ENCODE results near the gene PITX2. TPM values are rescaled to one million over a fixed set of nuclear protein-coding genes. Genes with fewer than 3 reads are reported as not detected.

PITX2 gene
- polyA plus RNA-seq, 1 of the 3 experiments (the other 2 are of a cell fraction) = not detected

DNA sequence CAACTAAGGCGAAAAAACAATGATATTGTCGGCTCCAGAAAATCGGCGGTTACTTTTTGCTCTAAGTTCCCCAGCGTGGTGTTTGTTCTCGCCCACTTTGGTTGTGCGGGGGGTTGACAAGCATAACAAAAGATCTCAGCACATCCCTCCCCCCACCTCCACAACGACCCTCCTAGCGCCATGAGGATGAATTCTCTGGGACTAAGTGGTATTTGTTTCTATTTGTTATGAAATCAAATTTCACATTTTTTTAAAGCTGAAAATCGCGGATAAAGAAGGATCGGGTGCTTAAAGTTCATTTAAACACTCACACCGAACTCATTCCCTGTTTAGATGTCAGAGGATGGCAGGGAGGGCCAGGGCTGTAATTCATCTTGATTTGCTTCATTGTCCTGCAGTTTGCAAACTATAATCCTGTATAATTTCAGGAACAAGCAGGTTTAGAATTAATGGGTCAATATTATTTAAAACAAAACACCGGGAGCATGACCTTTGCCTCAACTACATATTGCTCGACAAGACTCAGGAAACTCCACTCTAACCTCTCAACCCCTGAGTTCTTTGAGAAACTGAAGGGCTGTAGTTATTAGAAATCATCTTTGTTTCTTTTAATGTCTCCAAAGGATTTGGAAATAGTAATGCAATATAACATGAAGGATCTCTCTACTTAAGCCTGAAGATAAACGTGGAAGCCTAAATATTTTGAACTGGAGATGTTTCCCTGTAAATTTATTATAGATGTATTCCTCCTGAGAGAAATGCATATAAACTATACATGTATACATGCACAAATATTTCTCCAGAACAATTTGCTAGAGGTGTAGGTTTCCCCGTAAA, 6.4 kb downstream of the PITX2 start:
- Histone ChIP-seq H3K9me3 (no peaks in the 10 kb centered on the region), H2AFZ (ENCODE audit: low read depth) (no peak overlapping the region), H3K27ac (ENCODE audit: low read depth in 2 of 2, low read length in 1 of 2) (no peak overlapping the region), H3K36me3 (replicated peaks in 1 of 2; ENCODE audit: control insufficient read depth in 1 of 2, insufficient read depth in 2 of 2, low read length in 1 of 2) (no peaks in the 10 kb centered on the region), H3K4me2 (no peak overlapping the region), H3K79me2 (ENCODE audit: insufficient read depth) (no peaks in the 10 kb centered on the region), H3K4me1 (ENCODE audit: control insufficient read depth in 1 of 2, insufficient read depth in 2 of 2, low read depth in 1 of 2, low read length in 1 of 2) (no peaks in the 10 kb centered on the region; a peak in 1 of 4 replicates), H3F3A (replicated peaks; ENCODE audit: insufficient read depth) (no peaks in the 10 kb centered on the region), H3K9me2 (no peaks in the 10 kb centered on the region), H4K20me1 (ENCODE audit: insufficient read depth) (no peaks in the 10 kb centered on the region), H3K9ac (no peak overlapping the region), H3K4me3 (ENCODE audit: low read depth in 2 of 2, low read length in 1 of 2) (no peak overlapping the region), H3K27me3 (ENCODE audit: insufficient read depth) (peaks cover 96% of the 10 kb centered on the region)
- DNase-seq = no peak
- ChIA-PET CTCF (interaction anchor here (1.0 kb wide), 1 partner anchor 1016 kb away, joined by 3 read pairs; no protein-coding TSS in a partner anchor), POLR2A (no interaction called here)
- WGBS (ENCODE audit: low lambda C conversion rate) = 6% methylated on average over 17 of the region's 17 CpGs
- TF ChIP-seq JUND (IDR thresholded peaks at IDR 0.05) (no peak), EZH2phosphoT487 (IDR thresholded peaks at IDR 0.05; ENCODE audit: borderline replicate concordance, low read depth) (no peak), POLR2AphosphoS5 (IDR thresholded peaks at IDR 0.05; ENCODE audit: low read depth, low read length) (no peak), TCF12 (IDR thresholded peaks at IDR 0.05) (no peak), FOXJ3 (CRISPR knock-in tag; IDR thresholded peaks at IDR 0.05) (no peak), GABPA (IDR thresholded peaks at IDR 0.05; ENCODE audit: low read depth) (no peak)
- TF ChIP-seq, protein P1, sequence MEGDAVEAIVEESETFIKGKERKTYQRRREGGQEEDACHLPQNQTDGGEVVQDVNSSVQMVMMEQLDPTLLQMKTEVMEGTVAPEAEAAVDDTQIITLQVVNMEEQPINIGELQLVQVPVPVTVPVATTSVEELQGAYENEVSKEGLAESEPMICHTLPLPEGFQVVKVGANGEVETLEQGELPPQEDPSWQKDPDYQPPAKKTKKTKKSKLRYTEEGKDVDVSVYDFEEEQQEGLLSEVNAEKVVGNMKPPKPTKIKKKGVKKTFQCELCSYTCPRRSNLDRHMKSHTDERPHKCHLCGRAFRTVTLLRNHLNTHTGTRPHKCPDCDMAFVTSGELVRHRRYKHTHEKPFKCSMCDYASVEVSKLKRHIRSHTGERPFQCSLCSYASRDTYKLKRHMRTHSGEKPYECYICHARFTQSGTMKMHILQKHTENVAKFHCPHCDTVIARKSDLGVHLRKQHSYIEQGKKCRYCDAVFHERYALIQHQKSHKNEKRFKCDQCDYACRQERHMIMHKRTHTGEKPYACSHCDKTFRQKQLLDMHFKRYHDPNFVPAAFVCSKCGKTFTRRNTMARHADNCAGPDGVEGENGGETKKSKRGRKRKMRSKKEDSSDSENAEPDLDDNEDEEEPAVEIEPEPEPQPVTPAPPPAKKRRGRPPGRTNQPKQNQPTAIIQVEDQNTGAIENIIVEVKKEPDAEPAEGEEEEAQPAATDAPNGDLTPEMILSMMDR (IDR thresholded peaks at IDR 0.05) = no peak
- TF ChIP-seq, protein P2, sequence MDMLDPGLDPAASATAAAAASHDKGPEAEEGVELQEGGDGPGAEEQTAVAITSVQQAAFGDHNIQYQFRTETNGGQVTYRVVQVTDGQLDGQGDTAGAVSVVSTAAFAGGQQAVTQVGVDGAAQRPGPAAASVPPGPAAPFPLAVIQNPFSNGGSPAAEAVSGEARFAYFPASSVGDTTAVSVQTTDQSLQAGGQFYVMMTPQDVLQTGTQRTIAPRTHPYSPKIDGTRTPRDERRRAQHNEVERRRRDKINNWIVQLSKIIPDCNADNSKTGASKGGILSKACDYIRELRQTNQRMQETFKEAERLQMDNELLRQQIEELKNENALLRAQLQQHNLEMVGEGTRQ (IDR thresholded peaks at IDR 0.05; ENCODE audit: borderline replicate concordance, low read depth, low read length) = no peak

DNA sequence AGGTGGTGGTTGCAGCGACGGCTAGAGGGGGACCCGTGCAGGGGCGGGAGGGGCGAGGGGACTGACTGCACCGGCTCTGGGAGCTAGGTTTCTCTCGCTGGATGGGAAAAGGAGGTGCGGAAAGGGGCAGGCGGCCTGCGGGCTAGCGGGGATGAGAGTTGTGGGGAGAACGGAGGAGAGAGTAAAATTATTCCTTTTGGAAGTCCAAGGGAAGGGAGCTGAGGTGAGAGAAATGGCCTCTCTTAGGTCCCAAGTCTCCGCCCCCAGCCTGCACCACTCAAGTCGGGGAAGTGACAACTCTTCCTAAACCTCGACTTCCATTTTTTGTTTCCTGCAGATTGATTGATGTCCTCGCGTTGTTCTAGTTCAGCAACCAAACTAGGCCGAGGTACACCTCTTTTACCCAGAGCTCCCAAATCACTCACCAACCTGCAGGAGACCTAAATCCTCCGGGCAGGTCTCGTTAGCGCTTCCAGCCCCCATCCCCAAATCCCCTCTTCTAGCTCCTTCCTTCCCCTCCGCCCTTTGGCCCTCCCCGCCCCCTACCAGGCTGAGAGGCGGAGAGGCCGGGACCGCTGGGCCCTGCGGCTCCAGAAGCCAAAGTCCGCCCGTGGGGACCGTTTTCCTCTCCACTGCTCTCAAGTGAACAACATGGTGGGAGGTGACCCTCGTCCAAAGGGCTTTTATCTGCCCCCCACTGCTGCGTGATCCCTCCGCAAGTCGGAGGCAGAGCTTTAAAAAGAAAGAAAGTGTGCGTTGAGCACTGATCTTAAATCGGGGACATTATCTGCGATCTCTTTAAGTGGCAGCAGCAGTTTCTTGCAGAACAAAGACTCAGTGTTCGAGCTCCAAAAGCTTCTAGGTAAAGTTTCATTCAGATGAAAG, 7.3 kb downstream of the PITX2 start:
- no peaks in the 10 kb centered on the region for H3K4me1 ChIP-seq (ENCODE audit: control insufficient read depth in 1 of 2, insufficient read depth in 2 of 2, low read depth in 1 of 2, low read length in 1 of 2)
- H3K9me3 ChIP-seq = no peaks in the 10 kb centered on the region
- H3K79me2 ChIP-seq (ENCODE audit: insufficient read depth) = no peaks in the 10 kb centered on the region
- no peak overlapping the region for H3K27ac ChIP-seq (ENCODE audit: low read depth in 2 of 2, low read length in 1 of 2)
- H3K4me3 ChIP-seq (ENCODE audit: low read depth in 2 of 2, low read length in 1 of 2) = no peak overlapping the region
- ChIA-PET POLR2A (no interaction called here), CTCF (interaction anchor here (1.0 kb wide), 1 partner anchor 1017 kb away, joined by 3 read pairs; no protein-coding TSS in a partner anchor)
- H2AFZ ChIP-seq (ENCODE audit: low read depth) = no peak overlapping the region
- no peak overlapping the region for H3K9ac ChIP-seq
- H3K36me3 ChIP-seq (replicated peaks in 1 of 2; ENCODE audit: control insufficient read depth in 1 of 2, insufficient read depth in 2 of 2, low read length in 1 of 2) = no peaks in the 10 kb centered on the region
- H3K9me2 ChIP-seq = no peaks in the 10 kb centered on the region
- WGBS (ENCODE audit: low lambda C conversion rate) = 16% methylated on average over 38 of the region's 38 CpGs
- no peaks in the 10 kb centered on the region for H3F3A ChIP-seq (replicated peaks; ENCODE audit: insufficient read depth)
- TF ChIP-seq EZH2phosphoT487 (IDR thresholded peaks at IDR 0.05; ENCODE audit: borderline replicate concordance, low read depth) = peak; percentile 72; the same call in 1 of the 2 replicates
- TF ChIP-seq FOXM1 (IDR thresholded peaks at IDR 0.05; ENCODE audit: low read depth) = no peak
- H4K20me1 ChIP-seq (ENCODE audit: insufficient read depth) = no peaks in the 10 kb centered on the region
- DNase-seq = no peak
- peaks cover 96% of the 10 kb centered on the region for H3K27me3 ChIP-seq (ENCODE audit: insufficient read depth)
- H3K4me2 ChIP-seq = no peak overlapping the region
